Right forelimb (tissue), 1 donor: ENCODE measurements around the gene RPA1.
A peak's percentile ranks its signal among the peaks of the same experiment; 100 is the strongest.

Experiments used
- DNase-seq: peaks from one replicate; pipeline ENCODE4 v3.0.0-alpha.2; 2018

Gene RPA1

DNA sequence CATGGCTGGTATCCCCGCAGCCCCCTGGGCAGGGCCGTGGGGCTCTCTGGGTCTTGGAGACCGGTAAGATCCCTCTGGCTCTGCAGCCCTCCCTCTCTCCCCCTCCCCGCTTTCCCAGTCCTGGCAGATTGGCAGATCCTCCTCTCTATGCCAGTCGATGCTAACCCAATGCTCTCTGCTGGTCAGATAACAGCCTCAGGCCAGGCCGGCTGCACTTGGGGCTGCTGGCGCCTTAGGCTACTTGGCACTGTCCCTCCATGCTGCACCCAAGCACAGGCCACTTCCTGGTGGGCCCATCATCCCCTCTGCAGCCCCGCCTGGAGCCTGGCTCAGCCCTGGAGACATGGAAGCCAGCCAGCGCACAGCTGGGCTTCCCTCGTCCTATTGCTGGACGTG is 113.6 kb downstream of the RPA1 start:
- peak; percentile 42 for DNase-seq

DNA sequence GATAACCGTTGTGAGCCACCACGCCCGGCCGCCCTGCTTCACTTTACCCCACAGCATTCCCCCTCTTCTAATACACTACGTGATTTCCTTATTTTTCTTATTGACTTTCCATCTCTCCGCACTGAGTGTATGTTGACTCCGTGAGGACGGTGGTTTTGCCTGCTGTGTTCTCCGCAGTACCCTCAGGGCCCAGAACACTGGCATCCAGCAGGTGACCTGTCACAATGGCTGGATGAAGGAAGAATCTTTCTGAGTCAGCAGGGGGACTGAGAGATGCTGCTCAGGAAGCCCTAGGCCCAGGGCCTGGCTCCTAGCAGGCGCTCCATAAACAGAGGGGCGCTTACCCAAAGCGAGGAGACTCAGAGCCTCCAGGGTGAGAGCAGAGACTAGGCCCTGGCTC is 115.8 kb downstream of the RPA1 start:
- DNase-seq, result no peak

- DNase-seq, result peak; percentile 30
Measured at GRCh38 chr17:1946021-1946932, 116.5 kb downstream of the RPA1 start.

DNA sequence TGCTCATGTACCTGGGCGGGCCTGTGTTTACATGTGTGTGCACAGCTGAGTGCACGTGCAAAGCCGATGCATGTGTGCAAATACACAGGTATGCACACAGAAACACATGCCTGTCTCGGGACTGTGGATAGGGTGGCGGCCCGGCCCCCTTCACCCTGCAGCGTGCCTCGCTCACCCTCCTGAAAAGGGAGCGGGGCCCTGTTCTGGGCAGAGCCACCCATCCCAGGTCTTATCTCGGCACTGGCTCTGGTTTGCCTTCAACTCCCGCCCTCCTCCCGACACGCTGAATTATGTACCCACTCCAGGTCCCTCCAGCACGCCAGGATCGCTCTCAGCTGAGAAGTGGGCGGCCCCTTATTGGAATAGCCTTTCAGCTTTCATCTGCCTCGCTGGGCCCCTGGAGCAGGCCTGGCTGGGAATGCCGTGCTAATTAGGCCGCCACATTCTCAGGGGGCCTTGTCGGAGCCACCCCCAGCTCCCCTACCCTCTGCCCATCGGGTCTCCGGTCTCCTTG is 117.5 kb downstream of the RPA1 start:
- peak; percentile 42 for DNase-seq

DNA sequence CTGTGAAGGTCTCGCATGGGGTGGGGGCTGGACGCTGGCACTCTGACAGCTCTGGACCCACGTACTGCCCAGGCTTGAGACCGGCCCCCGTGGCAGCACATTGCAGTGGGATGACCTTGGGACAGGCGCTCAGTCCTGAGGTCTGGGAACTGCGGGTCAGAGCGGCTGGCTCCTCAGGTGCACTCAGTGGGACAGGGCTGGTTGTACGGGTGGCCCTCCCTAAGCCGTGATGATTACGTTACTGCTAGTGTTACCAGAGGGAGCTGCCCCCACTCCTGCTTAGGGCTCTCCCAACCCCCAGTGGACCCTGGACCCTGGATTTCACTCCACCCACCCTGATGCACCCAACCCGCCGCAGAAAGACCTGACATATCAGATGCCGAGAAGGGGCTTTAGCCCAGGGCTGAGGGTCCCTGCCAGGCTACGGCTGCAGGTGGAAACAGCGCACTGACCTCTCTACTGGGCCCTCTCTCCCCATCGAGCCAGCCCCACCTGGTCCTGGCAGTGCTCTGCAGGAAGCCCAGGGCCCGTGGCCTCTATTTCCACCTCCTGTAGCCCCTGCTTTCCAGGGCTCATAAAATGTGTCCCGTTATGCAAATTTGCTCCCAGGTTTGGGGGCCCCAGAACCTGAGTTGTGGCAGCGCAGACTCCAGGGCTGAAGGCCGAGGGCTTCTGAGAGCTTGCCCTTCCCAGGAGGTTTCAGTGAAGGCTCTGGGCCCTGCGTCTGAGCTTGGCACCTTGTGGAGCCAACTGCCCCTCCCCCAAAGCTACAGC is 118.1 kb downstream of the RPA1 start:
- no peak for DNase-seq

DNA sequence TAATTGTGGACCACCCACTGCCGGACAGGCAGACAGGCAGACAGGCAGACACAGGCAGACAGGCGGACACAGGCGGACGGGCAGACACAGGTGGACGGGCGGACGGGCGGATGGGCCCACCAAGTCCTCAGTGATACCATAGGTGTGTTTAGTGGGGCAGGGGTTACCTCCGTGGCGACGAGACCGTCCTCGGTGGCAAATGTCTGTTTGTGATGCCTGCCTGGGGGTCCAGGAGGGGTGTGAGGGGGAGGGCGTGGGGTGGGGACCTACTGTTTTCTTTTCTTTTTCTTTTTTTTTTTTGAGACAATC is 118.7 kb downstream of the RPA1 start:
- DNase-seq, result no peak
